GM10248 (cell line): ENCODE measurements around the gene RPL18A.

Experiments used
- CTCF ChIA-PET: fragments of 300-600 bp; sonication (Branson Sonifier 250); formaldehyde crosslinking; extraction: SDS; loops from one replicate; lab custom pipeline; 2021; ENCODE audit warnings: antibody characterized with exemption; lab: Yijun Ruan, JAX
- POLR2A ChIA-PET: fragments of 350-650 bp; sonication (Branson Sonifier 250); formaldehyde crosslinking; extraction: SDS; loops from one replicate; lab custom pipeline; 2020; ENCODE audit warnings: antibody characterized with exemption; lab: Yijun Ruan, JAX
- DNase-seq: peaks from one replicate; pipeline ENCODE4 v3.0.0; 2012; ENCODE audit errors: extremely low spot score
- CTCF ChIP-seq: IDR thresholded peaks from 2 replicates; pipeline ENCODE4 v1.5.1; 2012; ENCODE audit warnings: mild to moderate bottlenecking, low read depth; ENCODE audit errors: extremely low read depth, missing control alignments, control extremely low read depth

RPL18A gene

GRCh38 chr19:17902701-17903100, 43.0 kb downstream of the RPL18A start:
- ChIA-PET CTCF (no interaction called here), POLR2A (no interaction called here)
- DNase-seq: no peak
- TF ChIP-seq CTCF: no peak

GRCh38 chr19:17908244-17908643, 48.5 kb downstream of the RPL18A start:
- TF ChIP-seq CTCF: no peak
- POLR2A ChIA-PET: no interaction called here
- DNase-seq: no peak
- CTCF ChIA-PET: interaction anchor here (1.2 kb wide), 1 partner anchor 24 kb away, joined by 3 read pairs; no protein-coding TSS in a partner anchor

DNA sequence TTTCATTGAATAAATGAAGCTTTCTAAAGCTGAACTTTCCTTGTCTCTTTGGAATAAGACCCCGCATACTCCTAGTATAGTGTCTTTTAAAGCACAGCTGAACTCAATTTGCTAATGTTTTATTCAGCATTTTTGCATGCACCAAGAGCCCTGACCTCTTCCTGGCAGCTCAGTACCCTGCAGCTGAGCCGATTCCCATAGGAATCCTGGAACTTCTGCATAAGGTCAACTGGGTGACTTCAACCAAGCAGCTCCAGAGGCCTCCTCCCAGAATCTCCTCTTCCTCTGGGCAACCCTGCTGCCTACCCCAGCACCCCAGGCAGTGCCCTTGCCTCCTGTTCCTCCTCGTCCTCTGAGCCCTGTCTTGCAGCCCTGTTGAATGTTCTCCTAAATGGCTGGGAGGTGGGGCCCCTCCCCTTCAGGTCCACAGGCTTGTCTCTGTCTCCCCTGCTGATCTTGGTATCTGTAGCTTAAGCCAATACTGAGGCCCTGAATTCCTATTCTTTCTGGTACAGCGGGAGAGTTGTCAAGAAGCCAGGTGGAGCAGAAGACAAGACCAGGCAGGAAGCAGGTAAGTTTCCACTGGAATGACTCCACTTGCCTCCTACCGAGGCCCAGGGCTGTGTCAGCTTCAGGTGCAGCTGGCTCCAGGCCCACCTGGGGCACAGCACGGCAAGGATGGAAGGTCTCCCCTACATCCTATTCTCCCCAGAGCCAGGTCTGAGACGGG, 49.5 kb downstream of the RPL18A start:
- POLR2A ChIA-PET: no interaction called here
- DNase-seq: no peak
- no peak for TF ChIP-seq CTCF
- CTCF ChIA-PET: interaction anchor here (0.6 kb wide), 1 partner anchor 1680 kb away, joined by 3 read pairs; no protein-coding TSS in a partner anchor

DNA sequence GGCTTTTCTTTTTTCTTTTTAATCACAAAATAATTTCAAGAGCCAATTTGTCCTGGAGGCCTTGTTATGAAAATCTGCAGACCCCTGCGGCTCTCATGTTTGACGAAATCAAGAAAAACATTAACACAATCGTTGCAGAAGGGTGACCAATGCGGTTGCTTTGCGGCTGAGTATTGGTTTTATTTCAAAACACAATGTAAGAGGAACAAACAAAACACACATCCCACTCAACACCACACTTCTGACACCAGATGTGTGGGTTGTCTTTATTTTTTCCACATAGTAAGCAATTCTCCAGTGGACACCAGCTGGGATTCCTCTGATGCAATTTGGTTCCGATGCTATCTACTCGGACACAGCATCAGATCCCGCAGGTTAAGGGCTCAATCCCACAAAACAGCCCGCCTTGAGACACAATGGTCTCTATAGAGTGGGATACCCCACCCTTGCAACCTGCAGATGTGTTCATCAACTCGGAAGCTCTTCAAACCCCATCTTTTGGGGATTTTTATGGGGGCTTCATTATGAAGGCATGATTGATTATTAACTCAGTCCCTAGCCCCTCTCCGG, 51.2 kb downstream of the RPL18A start:
- ChIA-PET POLR2A (no interaction called here), CTCF (interaction anchor here (1.4 kb wide), 1 partner anchor 52 kb away, joined by 3 read pairs; the partner anchor contains the start of gene RPL18A)
- DNase-seq: no peak
- no peak for TF ChIP-seq CTCF
